ENCODE data around the gene P2RX1.
"Not testable (repeated sequence)": the region's sequence is repeated elsewhere in the genome, so short reads cannot be mapped to it uniquely, and the experiment has no call there.

P2RX1 gene

GRCh38 chr17:3951003-3951402 lies 34.7 kb upstream of the P2RX1 start:
- no peak for DNase-seq

DNA sequence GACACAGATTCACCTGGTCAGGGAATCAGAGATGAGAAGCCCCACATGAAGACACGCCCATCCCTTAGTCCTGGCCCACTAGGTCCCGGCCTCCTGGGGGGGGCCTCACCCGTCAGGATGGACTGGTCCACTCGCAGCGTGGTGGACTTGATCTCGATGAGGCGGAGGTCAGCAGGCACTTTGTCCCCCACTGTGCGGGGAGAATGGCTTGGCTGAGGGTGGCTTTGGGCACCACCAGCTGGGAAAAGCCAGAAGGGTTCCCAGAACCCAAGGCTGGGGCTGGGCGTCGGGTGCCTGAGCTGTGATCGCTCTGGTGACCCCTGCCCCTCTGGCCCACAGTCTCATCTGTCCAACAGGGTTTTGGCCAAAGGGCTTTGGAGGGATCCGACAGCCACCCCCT lies 34.3 kb upstream of the P2RX1 start:
- no peak for DNase-seq

- no peak for DNase-seq
Observed at GRCh38 chr17:3949418-3949817, 33.2 kb upstream of the P2RX1 start.

DNA sequence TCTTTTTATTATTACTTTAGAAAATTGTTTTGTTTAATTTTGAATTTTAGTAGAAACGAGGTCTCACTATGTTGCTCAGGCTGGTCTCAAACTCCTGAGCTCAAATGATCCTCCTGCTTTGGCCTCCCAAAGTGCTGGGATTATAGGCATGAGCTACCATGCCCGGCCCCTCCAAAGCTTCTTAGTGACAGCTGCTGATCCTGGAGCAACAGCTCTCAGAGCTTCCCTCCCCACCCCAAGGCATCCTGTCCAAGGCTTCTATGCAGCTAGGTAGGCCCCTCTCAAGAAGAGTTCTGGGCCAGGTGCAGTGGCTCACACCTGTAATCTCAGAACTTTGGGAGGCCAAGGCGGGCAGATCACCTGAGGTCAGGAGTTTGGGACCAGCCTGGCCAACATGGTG lies 32.3 kb upstream of the P2RX1 start:
- not testable (repeated sequence) for DNase-seq

GRCh38 chr17:3947318-3947810 lies 31.1 kb upstream of the P2RX1 start:
- no peak for DNase-seq

DNA sequence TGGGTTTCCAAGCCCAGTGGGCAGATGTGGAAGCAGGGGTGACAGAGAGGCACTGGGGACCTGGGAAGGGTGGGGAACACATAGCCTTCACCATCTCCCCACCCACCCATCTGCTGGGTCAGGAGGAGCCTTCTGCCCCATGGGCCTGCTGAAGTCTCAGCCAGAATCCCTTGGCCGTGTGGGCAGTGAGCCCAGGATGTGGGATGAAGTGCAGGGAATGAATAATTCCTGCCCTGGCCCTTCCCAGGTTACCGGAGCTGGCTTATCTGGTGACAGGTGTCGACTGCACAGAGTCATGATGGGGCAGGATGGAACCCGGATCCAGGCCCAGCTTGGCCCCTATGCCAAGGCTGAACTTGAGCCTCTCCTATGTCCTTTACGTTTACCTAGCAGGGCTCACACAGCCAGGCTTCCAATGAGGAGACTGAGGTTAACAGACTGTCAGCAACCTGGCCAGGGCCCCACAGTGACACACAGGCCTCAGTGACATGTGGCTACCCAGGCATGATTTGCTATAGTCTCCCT lies 30.5 kb upstream of the P2RX1 start:
- DNase-seq = no peak

- DNase-seq = no peak
Observed at GRCh38 chr17:3944485-3945388, 28.5 kb upstream of the P2RX1 start.

GRCh38 chr17:3943240-3943891 lies 27.1 kb upstream of the P2RX1 start:
- DNase-seq = no peak

DNA sequence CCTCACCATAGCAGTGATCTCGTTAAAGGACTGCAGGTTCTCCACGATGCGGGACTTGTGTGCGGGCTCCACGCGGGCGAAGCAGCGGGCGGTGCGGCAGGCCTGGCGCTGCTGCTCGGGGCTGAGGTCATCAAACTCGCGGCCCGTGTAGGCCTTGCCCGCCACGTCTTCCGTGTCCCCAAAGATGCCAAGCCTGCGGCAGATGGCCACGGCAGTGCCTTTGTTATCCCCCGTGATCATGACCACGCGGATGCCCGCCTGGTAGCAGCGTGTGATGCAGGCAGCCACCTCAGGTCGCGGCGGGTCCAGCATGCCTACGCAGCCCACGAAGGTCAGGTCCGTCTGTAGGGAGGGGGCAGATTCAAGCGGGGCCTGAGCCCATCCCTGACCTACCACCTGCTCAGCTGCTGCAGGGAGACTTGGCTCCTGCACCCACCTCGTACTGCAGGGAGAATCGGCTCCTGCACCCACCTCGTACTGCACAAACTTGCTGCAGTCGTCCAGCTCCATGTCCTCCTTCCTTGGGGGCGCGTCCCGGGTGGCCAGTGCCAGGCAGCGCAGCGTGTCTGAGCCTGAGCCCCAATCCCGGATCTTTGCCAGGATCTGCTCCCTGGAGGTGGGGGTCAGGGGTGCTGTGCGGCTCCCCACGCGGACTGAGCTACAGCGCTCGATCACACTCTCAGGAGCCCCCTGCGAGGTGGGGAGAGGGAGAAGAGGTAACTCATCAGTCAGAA lies 24.9 kb upstream of the P2RX1 start:
- no peak for DNase-seq

DNA sequence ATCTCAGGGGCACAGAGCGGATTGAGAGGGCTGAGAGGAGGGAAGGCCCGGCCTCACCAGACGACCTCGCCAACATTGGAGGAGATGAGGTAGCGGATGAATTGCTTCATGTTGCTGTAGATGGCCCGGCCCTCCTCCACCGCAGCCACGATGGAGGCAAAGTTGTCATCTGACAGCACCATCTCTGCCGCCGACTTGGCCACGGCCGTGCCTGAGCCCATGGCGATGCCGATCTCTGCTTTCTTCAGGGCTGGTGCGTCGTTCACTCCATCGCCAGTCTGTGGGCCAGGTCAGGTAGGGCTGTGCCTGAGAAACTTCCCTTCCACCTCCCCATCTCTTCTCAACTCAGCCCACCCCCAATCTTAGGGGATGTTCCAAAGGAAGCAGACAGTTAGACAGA lies 21.1 kb upstream of the P2RX1 start:
- DNase-seq = no peak

- DNase-seq = no peak
Observed at GRCh38 chr17:3935825-3936355, 19.6 kb upstream of the P2RX1 start.

DNA sequence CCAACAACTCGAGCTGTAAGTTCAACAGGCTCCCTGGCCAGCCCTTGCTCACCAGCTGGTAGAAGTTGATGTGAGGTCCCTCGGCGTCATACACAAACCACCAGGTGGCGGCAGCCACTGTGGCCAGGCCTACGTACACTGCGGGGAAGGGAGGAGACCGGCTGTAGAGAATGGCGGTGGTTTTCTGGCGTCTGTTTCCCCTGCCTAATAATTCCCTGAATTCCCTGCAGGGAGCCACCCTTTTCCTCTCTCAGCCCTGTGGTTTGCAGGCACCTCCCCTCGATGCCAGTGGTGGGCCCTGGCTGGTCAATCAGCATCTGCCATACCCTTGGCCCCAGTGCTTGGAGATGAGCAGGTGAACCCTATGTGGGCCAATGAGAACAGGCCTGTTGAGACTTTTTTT lies 18.9 kb upstream of the P2RX1 start:
- peak in 1 of 2 experiments; percentile 30 for DNase-seq

GRCh38 chr17:3929764-3930163 lies 13.5 kb upstream of the P2RX1 start:
- no peak for DNase-seq

- no peak for DNase-seq
Observed at GRCh38 chr17:3929181-3929580, 12.9 kb upstream of the P2RX1 start.

GRCh38 chr17:3928406-3928805 lies 12.1 kb upstream of the P2RX1 start:
- no peak for DNase-seq

GRCh38 chr17:3927628-3928340 lies 11.5 kb upstream of the P2RX1 start:
- no peak for DNase-seq

- no peak for DNase-seq
Observed at GRCh38 chr17:3926860-3927627, 10.8 kb upstream of the P2RX1 start.

DNA sequence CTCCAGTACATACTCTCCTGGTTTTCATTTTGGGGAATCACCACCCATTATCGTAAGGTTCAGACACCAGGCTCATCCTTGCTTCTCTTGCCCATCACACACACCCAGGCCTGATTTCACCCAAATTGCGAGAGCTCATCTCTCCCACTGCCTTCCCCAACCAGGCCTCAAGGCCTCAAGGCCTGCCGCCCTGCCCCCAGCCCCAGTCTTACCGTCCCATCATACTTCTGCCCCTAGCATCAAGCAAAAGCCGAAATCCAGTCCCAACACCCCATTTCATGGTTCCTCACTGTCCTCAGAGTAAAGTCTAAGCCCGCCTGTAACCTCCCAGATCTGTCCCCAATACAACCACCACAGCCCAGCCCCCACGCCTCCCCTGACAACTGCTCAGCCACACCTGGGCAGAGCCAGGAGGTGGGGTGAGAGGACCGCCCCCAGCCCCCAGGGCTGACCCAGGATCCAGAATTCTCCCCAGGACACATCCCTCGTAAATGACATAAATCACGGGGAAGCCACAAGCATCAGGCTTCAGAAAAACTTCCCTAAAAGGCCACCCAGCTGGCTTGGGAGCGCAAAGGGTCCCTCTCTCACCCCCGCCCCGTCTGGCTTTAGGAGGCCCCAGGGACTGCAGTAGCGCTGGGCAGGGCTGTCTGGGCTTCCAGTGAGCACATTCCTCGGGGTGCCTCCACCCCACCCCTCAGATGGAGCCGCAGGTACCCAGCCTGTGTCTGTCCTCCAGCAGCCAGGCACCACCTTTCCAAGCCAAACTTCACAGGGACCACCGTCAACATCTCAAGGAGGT lies 9.6 kb upstream of the P2RX1 start:
- no peak for DNase-seq

GRCh38 chr17:3924512-3925350 lies 8.5 kb upstream of the P2RX1 start:
- no peak for DNase-seq
